ENCODE results near the gene LAMA2.

LAMA2 gene

GRCh38 chr6:129186988-129187387, 304.1 kb downstream of the LAMA2 start:
- no peak for DNase-seq

- DNase-seq, result no peak
Measured at GRCh38 chr6:129188306-129188705, 305.4 kb downstream of the LAMA2 start.

- no peak for DNase-seq
Measured at GRCh38 chr6:129188795-129189194, 305.9 kb downstream of the LAMA2 start.

GRCh38 chr6:129189266-129189665, 306.3 kb downstream of the LAMA2 start:
- no peak for DNase-seq

GRCh38 chr6:129191235-129191634, 308.3 kb downstream of the LAMA2 start:
- no peak for DNase-seq

GRCh38 chr6:129192458-129192989, 309.6 kb downstream of the LAMA2 start:
- DNase-seq, result no peak

- no peak for DNase-seq
Measured at GRCh38 chr6:129194306-129194941, 311.5 kb downstream of the LAMA2 start.

GRCh38 chr6:129195161-129195560, 312.2 kb downstream of the LAMA2 start:
- DNase-seq, result no peak

- no peak for DNase-seq
Measured at GRCh38 chr6:129195643-129196042, 312.7 kb downstream of the LAMA2 start.

- DNase-seq, result no peak
Measured at GRCh38 chr6:129197154-129197553, 314.2 kb downstream of the LAMA2 start.

GRCh38 chr6:129200151-129200550, 317.2 kb downstream of the LAMA2 start:
- no peak for DNase-seq

- DNase-seq, result no peak
Measured at GRCh38 chr6:129203190-129203900, 320.4 kb downstream of the LAMA2 start.

- DNase-seq, result no peak
Measured at GRCh38 chr6:129206821-129207220, 323.9 kb downstream of the LAMA2 start.

- no peak for DNase-seq
Measured at GRCh38 chr6:129207832-129208231, 324.9 kb downstream of the LAMA2 start.

- DNase-seq, result no peak
Measured at GRCh38 chr6:129208415-129209034, 325.6 kb downstream of the LAMA2 start.

GRCh38 chr6:129209355-129209754, 326.4 kb downstream of the LAMA2 start:
- no peak for DNase-seq

- DNase-seq, result no peak
Measured at GRCh38 chr6:129210684-129211083, 327.7 kb downstream of the LAMA2 start.

GRCh38 chr6:129211626-129212025, 328.7 kb downstream of the LAMA2 start:
- no peak for DNase-seq

GRCh38 chr6:129212081-129212480, 329.1 kb downstream of the LAMA2 start:
- no peak for DNase-seq

GRCh38 chr6:129215246-129215645, 332.3 kb downstream of the LAMA2 start:
- no peak for DNase-seq

GRCh38 chr6:129215916-129216520, 333.1 kb downstream of the LAMA2 start:
- no peak for DNase-seq

- no peak for DNase-seq
Measured at GRCh38 chr6:129217701-129218100, 334.8 kb downstream of the LAMA2 start.

GRCh38 chr6:129233458-129234134, 350.7 kb downstream of the LAMA2 start:
- DNase-seq, result no peak

Data from activated effector memory CD4-positive, alpha-beta T cell treated with anti-CD3 and anti-CD28 coated beads, Interleukin-2, amount 50 U/mL, for 16 hours (primary cell).